Measurements from ENCODE around the gene TRIM29. TPM values are rescaled to one million over a fixed set of nuclear protein-coding genes. Genes with fewer than 3 reads are reported as not detected.

Gene TRIM29
- total RNA-seq, 1 experiment from 2014 or later: not detected

DNA sequence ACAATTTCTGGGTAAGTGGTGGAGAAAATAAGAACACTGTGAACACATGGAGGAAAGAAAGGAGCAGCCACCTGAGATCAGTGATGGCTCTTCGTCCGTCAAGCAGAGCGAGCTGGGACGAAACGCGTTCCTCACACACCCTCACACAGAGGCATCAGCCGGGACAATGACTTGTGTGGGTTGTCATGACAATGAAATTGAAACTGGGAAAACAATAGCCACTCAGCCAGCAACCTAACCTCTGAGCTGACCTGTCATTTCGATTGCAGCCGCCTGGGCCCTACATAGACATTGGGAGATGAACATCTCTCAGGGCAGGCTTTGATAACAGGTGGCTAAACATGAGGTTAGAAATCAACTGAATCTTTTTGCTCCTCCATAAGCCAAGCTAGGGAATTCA is 51.3 kb downstream of the TRIM29 start:
- Histone ChIP-seq H3K79me2 (ENCODE audit: insufficient read depth, low read length) (no peaks in the 10 kb centered on the region), H2BK20ac (ENCODE audit: low read depth, low read length, poor library complexity, severe bottlenecking) (no peak overlapping the region), H3K23me2 (ENCODE audit: insufficient read length, low read depth, low read length, poor library complexity, severe bottlenecking) (no peaks in the 10 kb centered on the region), H3K4me2 (ENCODE audit: insufficient read depth, insufficient read length, low read length) (no peak overlapping the region), H3K14ac (ENCODE audit: insufficient read depth, low read length) (no peak overlapping the region), H3K9ac (ENCODE audit: extremely low read depth, insufficient read length, low read length) (no peak overlapping the region), H3K23ac (ENCODE audit: insufficient read length, low read depth, low read length) (no peak overlapping the region), H3K9me3 (ENCODE audit: control insufficient read depth, low read depth, low read length) (peaks cover 25% of the 10 kb centered on the region), H2BK5ac (ENCODE audit: insufficient read length, low read length) (no peak overlapping the region), H3K27ac (ENCODE audit: insufficient read length, low read depth, low read length) (no peak overlapping the region), H2BK15ac (ENCODE audit: low read depth, low read length) (no peak overlapping the region), H3K4ac (ENCODE audit: low read depth, low read length) (no peak overlapping the region), H3K4me1 (ENCODE audit: insufficient read depth, low read length) (0 out of 2 replicates have a peak, but pooled peaks cover 3% of the 10 kb centered on the region), H2BK120ac (ENCODE audit: low read depth, low read length, poor library complexity, severe bottlenecking) (no peak overlapping the region), H4K8ac (replicated peaks; ENCODE audit: insufficient read length, low read depth, low read length) (no peak overlapping the region), H3K27me3 (ENCODE audit: insufficient read depth, low read length) (no peaks in the 10 kb centered on the region), H2AFZ (ENCODE audit: low read length) (no peak overlapping the region), H3T11ph (ENCODE audit: low read length) (no peak overlapping the region), H2AK5ac (ENCODE audit: insufficient read length, low read length) (no peak overlapping the region), H3K79me1 (ENCODE audit: insufficient read depth, low read depth, low read length, poor library complexity, severe bottlenecking) (no peaks in the 10 kb centered on the region), H2BK12ac (ENCODE audit: insufficient read length, low read depth, low read length) (no peak overlapping the region), H4K5ac (ENCODE audit: insufficient read length, low read depth, low read length) (no peak overlapping the region), H4K20me1 (ENCODE audit: control insufficient read depth, insufficient read depth, insufficient read length) (no peaks in the 10 kb centered on the region), H3K56ac (ENCODE audit: insufficient read length, low read depth, low read length) (no peak overlapping the region), H4K91ac (ENCODE audit: insufficient read length, low read depth, low read length) (no peak overlapping the region), H3K18ac (ENCODE audit: insufficient read length, low read depth, low read length) (no peak overlapping the region)
- no peak for DNase-seq
- peaks cover 66% of the 10 kb centered on the region for H3K27me3 Mint-ChIP-seq (ENCODE audit: low read depth)
- no CpG with 5 or more reads among the region's 9 CpGs for WGBS (ENCODE audit: extremely low coverage, insufficient read length, low lambda C conversion rate)
- H3K27ac Mint-ChIP-seq: no peak overlapping the region
- TF ChIP-seq CTCF (conservative IDR thresholded peaks at IDR 0.05): no peak
- H3K36me3 Mint-ChIP-seq (ENCODE audit: insufficient read depth in 1 of 3, low read depth in 3 of 3): peaks cover 18 to 26% (median 24%) of the 10 kb centered on the region in 3 experiments
- peaks cover 31 to 35% of the 10 kb centered on the region in 2 experiments for H3K9me3 Mint-ChIP-seq
- peaks cover 9 to 15% of the 10 kb centered on the region in 2 experiments for H3K4me1 Mint-ChIP-seq
- H3K4me3 Mint-ChIP-seq: no peak overlapping the region

Measured in H9 (cell line).